ENCODE measurements around the gene KIDINS220. TPM values are rescaled to one million over a fixed set of nuclear protein-coding genes. Genes with fewer than 3 reads are reported as not detected.

KIDINS220 gene
- total RNA-seq, 2 donors from 2014 or later = 36.1 to 49.9 TPM

GRCh38 chr2:8819948-8820347 is 17.5 kb downstream of the KIDINS220 start:
- Histone ChIP-seq H3K4me1 (peaks cover 0 to 26% of the 10 kb centered on the region in 2 donors), H3K27ac (no peak overlapping the region), H3K27me3 (no peaks in the 10 kb centered on the region), H3K4me3 (no peak overlapping the region), H3K9me3 (no peaks in the 10 kb centered on the region), H3K36me3 (peaks cover 10% of the 10 kb centered on the region)
- no peak for TF ChIP-seq CTCF (IDR thresholded peaks at IDR 0.05)
- no peak for DNase-seq (ENCODE audit: low spot score)

- no peak for TF ChIP-seq CTCF (IDR thresholded peaks at IDR 0.05)
- H3K36me3 ChIP-seq = peaks cover 7% of the 10 kb centered on the region
- DNase-seq (ENCODE audit: low spot score) = no peak
- no peak overlapping the region for H3K4me3 ChIP-seq
- no peaks in the 10 kb centered on the region for H3K9me3 ChIP-seq
- no peaks in the 10 kb centered on the region for H3K27me3 ChIP-seq
- H3K27ac ChIP-seq = no peak overlapping the region
- H3K4me1 ChIP-seq = peaks cover 0 to 26% of the 10 kb centered on the region in 2 donors
These were observed 18.2 kb downstream of the KIDINS220 start for GRCh38 chr2:8819194-8819593.

GRCh38 chr2:8817221-8817620 is 20.2 kb downstream of the KIDINS220 start:
- DNase-seq (ENCODE audit: low spot score) = no peak
- H3K27ac ChIP-seq = no peak overlapping the region
- no peak for TF ChIP-seq CTCF (IDR thresholded peaks at IDR 0.05)
- no peaks in the 10 kb centered on the region for H3K9me3 ChIP-seq
- H3K27me3 ChIP-seq = no peaks in the 10 kb centered on the region
- no peak overlapping the region for H3K4me3 ChIP-seq
- H3K36me3 ChIP-seq = peaks cover 9% of the 10 kb centered on the region
- H3K4me1 ChIP-seq = peaks cover 0 to 19% of the 10 kb centered on the region in 2 donors

GRCh38 chr2:8806885-8807704 is 30.3 kb downstream of the KIDINS220 start:
- Histone ChIP-seq H3K4me3 (no peak overlapping the region), H3K27ac (no peak overlapping the region), H3K4me1 (peaks cover 0 to 31% of the 10 kb centered on the region in 2 donors), H3K27me3 (no peaks in the 10 kb centered on the region), H3K9me3 (no peaks in the 10 kb centered on the region), H3K36me3 (peaks cover 48% of the 10 kb centered on the region)
- no peak for DNase-seq (ENCODE audit: low spot score)
- TF ChIP-seq CTCF (IDR thresholded peaks at IDR 0.05) = no peak

- no peaks in the 10 kb centered on the region for H3K9me3 ChIP-seq
- H3K4me3 ChIP-seq = no peak overlapping the region
- H3K27ac ChIP-seq = no peak overlapping the region
- DNase-seq (ENCODE audit: low spot score) = no peak
- no peaks in the 10 kb centered on the region for H3K27me3 ChIP-seq
- H3K36me3 ChIP-seq = peaks cover 46% of the 10 kb centered on the region
- peaks cover 0 to 31% of the 10 kb centered on the region in 2 donors for H3K4me1 ChIP-seq
- no peak for TF ChIP-seq CTCF (IDR thresholded peaks at IDR 0.05)
These were observed 31.9 kb downstream of the KIDINS220 start for GRCh38 chr2:8805278-8806210.

Data from right atrium auricular region (tissue), 2 donors.